AG09309 (cell line): ENCODE measurements around the gene KCNG4.
"Not testable (repeated sequence)": the region's sequence is repeated elsewhere in the genome, so short reads cannot be mapped to it uniquely, and the experiment has no call there.

Experiments used
- DNase-seq: peaks from one replicate; pipeline ENCODE4 v3.0.0-alpha.2; 2010; ENCODE audit warnings: low read depth
- H3K4me3 ChIP-seq: 2 replicates; pipeline ENCODE4 v1.5.1; 2011; ENCODE audit warnings: mild to moderate bottlenecking, low read depth, low read length, moderate library complexity; ENCODE audit not compliant: control insufficient read depth
- TF ChIP-seq, protein P1 (sequence below): IDR thresholded peaks from 2 replicates; pipeline ENCODE4 v1.5.1; 2011; ENCODE audit warnings: mild to moderate bottlenecking, low read depth, low read length, inconsistent platforms; ENCODE audit not compliant: insufficient read depth, control insufficient read depth; ENCODE audit errors: missing control alignments

KCNG4 gene

DNA sequence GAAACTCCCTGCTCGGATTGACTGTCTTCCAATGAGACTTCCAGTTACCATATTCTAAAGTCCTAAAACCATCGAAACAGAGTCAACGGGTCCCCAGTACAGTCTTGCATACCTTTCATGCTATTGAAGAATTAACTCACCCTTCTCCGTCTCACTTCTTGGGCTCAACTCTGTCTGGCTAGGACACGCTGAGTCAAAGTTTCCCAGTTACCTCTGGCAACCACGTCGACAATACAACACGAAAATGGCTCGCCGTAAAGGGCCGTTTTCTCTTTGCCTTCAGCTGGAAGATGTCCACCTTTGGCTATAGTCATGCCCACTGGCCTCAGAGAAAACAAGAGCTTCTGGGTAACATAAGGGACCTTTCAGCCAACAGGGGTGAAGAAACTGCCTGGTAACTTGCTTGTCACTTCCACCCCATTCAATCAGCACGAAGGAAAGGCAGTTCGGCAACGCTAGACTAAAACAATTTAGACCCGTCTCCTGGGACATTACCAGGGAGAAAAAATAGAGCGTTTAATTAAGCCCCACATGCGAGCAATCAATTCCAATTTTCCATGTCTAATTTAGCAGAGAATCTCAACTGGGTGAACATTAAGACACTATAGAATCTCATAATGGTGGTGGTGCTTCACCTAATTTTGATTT is 21.5 kb downstream of the KCNG4 start:
- no peak overlapping the region for H3K4me3 ChIP-seq
- TF ChIP-seq, protein P1, sequence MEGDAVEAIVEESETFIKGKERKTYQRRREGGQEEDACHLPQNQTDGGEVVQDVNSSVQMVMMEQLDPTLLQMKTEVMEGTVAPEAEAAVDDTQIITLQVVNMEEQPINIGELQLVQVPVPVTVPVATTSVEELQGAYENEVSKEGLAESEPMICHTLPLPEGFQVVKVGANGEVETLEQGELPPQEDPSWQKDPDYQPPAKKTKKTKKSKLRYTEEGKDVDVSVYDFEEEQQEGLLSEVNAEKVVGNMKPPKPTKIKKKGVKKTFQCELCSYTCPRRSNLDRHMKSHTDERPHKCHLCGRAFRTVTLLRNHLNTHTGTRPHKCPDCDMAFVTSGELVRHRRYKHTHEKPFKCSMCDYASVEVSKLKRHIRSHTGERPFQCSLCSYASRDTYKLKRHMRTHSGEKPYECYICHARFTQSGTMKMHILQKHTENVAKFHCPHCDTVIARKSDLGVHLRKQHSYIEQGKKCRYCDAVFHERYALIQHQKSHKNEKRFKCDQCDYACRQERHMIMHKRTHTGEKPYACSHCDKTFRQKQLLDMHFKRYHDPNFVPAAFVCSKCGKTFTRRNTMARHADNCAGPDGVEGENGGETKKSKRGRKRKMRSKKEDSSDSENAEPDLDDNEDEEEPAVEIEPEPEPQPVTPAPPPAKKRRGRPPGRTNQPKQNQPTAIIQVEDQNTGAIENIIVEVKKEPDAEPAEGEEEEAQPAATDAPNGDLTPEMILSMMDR, result no peak
- DNase-seq, result no peak

DNA sequence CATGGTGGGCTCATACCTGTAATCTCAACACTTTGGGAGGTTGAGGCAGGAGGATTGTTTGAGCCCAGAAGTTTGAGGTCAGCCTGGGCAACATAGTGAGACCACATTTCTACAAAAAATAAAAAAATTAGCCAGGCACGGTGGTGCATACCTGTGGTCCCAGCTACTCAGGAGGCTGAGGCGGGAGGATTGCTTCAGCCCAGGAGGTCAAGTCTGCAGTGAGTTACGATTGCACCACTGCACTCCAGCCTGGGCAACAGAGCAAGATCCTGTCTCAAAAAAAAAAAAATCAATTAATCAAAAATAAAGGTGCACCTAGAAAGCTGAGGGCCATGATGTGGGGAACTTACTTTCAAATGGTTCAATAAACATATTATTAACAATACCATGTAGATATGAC is 23.7 kb downstream of the KCNG4 start:
- H3K4me3 ChIP-seq, DNase-seq: not testable (repeated sequence)

GRCh38 chr16:84215531-84215930 is 24.3 kb downstream of the KCNG4 start:
- TF ChIP-seq, protein P1, result no peak

DNA sequence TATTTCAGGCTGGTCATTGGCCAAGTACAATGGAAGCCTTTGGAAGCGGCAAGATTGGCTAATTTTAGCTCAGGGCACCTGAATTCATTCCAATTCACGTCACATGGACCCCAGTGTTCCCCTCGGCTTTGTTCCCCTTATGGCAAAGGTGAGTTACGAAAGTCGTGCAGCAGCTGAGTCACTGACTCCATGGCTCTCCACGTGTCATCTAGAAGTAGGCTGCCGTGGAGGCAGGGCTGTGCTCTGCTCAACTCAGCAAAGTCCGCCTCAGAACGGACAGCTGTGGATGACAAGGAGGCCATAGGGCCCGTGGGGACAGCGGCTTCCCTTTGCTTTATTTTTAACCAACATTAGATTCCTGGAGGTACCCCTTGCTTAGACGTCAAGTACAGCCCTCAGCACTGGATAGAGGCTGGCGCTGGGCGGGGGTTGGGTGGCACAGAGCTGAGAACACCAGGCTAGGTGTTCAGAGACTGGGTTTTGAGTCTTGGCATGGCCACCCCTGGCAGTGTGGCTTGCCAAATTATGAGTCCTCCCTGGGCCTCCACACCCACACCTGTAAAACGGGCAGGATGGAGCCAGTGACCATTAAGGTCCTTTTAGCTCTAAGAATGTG is 25.3 kb downstream of the KCNG4 start:
- no peak overlapping the region for H3K4me3 ChIP-seq
- no peak for DNase-seq
- TF ChIP-seq, protein P1, result no peak

More at GRCh38 chr16:84215531-84215930, 24.3 kb downstream of the KCNG4 start:
- H3K4me3 ChIP-seq, result no peak overlapping the region
- no peak for DNase-seq

- TF ChIP-seq, protein P1, result no peak
- DNase-seq, result no peak
- no peak overlapping the region for H3K4me3 ChIP-seq
These were observed 27.2 kb downstream of the KCNG4 start for GRCh38 chr16:84212631-84213030.

DNA sequence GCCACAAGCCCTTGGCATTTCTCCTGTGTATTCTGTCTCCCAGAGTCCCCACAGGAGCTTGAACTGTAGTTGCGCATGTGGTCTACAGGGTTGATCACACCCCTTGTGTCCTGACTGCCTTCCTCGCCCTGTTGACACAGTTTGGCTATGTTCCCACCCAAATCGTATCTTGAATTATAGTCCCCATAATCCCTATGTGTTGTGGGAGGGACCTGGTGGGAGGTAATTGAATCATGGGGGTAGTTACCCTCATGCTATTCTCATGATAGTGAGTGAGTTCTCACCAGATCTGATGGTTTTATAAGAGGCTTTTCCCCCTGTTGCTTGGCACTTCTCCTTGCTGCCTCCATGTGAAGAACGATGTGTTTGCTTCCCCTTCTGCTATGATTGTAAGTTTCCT is 27.7 kb downstream of the KCNG4 start:
- TF ChIP-seq, protein P1, result no peak
- DNase-seq, result no peak
- no peak overlapping the region for H3K4me3 ChIP-seq

GRCh38 chr16:84209989-84210388 is 29.8 kb downstream of the KCNG4 start:
- TF ChIP-seq, protein P1, result no peak
- no peak for DNase-seq
- H3K4me3 ChIP-seq, result no peak overlapping the region
